Retinal pigment epithelial cell (primary cell): ENCODE measurements around the gene TBC1D22A.

Experiments
- DNase-seq: peaks from one replicate; pipeline ENCODE4 v3.0.0-alpha.2; 2010; ENCODE audit warnings: low read depth
- H3K4me3 ChIP-seq: 2 replicates; pipeline ENCODE4 v1.5.1; 2011; ENCODE audit warnings: mild to moderate bottlenecking, low read length, control low read depth, moderate library complexity
- CTCF ChIP-seq: conservative IDR thresholded peaks from 2 replicates; pipeline ENCODE4 v1.5.1; 2011; ENCODE audit warnings: low read depth, low read length, control low read depth, inconsistent platforms

Gene TBC1D22A

GRCh38 chr22:46948411-46949144 lies 186.1 kb downstream of the TBC1D22A start:
- no peak for TF ChIP-seq CTCF

DNA sequence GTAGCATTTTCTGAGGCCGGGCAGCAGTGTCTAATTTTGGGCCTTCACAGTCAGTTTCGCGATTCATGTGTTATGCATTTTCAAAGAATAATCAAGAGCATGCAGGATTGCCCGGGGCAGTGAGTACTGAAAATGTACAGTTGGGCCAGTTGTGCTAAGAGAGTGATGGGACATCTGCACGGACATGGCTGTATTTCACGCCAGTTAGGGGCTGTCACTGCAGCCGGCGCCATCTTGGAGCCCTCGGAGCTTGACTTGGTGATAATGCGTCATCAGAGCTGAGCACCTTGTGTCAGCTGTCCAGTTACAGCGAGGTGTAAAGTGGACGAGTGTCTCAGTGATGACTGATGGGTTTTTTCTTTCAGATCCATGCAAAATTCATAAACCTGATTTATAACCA lies 188.9 kb downstream of the TBC1D22A start:
- DNase-seq = no peak
- TF ChIP-seq CTCF = no peak
- no peak overlapping the region for H3K4me3 ChIP-seq

More at GRCh38 chr22:46948411-46949144, 186.1 kb downstream of the TBC1D22A start:
- no peak overlapping the region for H3K4me3 ChIP-seq
- DNase-seq = no peak

- no peak for TF ChIP-seq CTCF
- H3K4me3 ChIP-seq = no peak overlapping the region
These were observed 189.5 kb downstream of the TBC1D22A start for GRCh38 chr22:46951973-46952372.

GRCh38 chr22:46953968-46954765 lies 191.7 kb downstream of the TBC1D22A start:
- H3K4me3 ChIP-seq = no peak overlapping the region
- no peak for DNase-seq
- TF ChIP-seq CTCF = no peak

More at GRCh38 chr22:46951973-46952372, 189.5 kb downstream of the TBC1D22A start:
- DNase-seq = no peak

DNA sequence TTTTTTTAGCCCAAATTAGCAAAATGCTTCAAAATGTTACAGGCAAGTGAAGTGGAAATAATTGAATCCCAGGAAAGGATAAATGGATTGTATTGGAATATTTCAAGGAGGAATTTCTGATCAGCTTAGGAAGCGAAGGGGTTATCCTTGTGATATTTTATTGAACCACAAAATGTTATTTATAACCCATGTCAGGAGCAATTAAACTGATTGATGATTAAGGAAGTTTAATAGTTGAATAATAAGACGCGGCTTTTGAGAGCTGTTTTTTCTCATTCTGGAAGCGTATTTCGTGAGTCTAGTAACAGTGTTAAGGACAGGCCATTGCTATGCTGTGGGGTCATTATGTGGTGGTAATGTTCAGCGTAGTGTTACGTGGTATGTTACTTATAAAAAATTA lies 192.3 kb downstream of the TBC1D22A start:
- TF ChIP-seq CTCF = no peak
- DNase-seq = no peak
- no peak overlapping the region for H3K4me3 ChIP-seq

DNA sequence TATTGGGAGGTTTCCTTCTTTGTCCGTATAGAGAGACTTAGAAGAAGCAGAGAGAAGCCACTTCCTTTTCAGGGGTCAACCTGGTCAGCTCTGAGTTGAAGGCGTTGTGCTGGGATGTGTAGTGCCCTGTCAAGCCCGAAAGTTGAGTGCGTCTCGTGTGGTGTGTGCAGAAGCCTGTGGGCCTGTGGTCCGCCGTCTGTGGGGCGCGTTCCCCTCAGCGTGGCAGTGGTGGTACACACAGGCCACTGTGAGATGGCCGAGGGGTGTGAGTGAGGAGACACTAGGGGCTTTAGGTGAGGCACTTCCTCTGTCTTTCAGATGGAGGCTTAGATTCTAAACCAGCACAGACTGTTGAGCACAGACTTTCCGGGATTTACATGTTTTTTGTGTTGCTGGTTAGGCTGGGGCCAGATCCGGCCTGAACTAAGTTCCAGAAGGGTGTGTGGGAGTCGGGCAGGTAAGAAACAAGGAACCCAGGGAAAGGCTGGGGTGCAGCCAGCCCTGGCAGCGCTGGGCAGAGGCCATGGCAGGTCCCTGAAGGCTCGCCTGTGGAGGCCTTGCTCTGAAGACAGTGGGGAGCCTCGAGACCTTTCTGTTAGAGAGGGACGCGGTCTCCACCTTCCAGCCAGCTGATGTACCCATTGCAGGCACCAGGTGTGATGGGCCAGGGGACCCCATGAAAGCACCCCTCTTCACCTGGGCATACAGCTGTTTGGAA lies 194.2 kb downstream of the TBC1D22A start:
- no peak overlapping the region for H3K4me3 ChIP-seq
- DNase-seq = no peak
- no peak for TF ChIP-seq CTCF
